IMR-90 (cell line): ENCODE data around the gene NR5A2.

ENCODE experiments used
- BHLHE40 ChIP-seq: fragments of 150-350 bp; IDR thresholded peaks from 2 replicates; pipeline ENCODE4 v1.6.1; 2016; ENCODE audit warnings: mild to moderate bottlenecking, low read depth, low read length
- CEBPB ChIP-seq: IDR thresholded peaks from 2 replicates; pipeline ENCODE4 v1.6.1; 2012; ENCODE audit warnings: low read depth, low read length, improper control_type of control experiment
- CHD1 ChIP-seq: IDR thresholded peaks from 2 replicates; pipeline ENCODE4 v1.6.1; 2012; ENCODE audit warnings: low read depth, low read length, improper control_type of control experiment
- CTCF ChIP-seq: conservative IDR thresholded peaks from 2 replicates; pipeline ENCODE4 v1.5.1; 2012; ENCODE audit warnings: mild to moderate bottlenecking, low read depth, low read length, improper control_type of control experiment
- MAFK ChIP-seq: IDR thresholded peaks from 2 replicates; pipeline ENCODE4 v1.6.1; 2012; ENCODE audit warnings: low read depth, low read length, improper control_type of control experiment
- MAZ ChIP-seq: IDR thresholded peaks from 2 replicates; pipeline ENCODE4 v1.6.1; 2012; ENCODE audit warnings: low read depth, mild to moderate bottlenecking, low read length, improper control_type of control experiment, moderate library complexity, borderline replicate concordance
- POLR2A ChIP-seq: IDR thresholded peaks from 2 replicates; pipeline ENCODE4 v1.6.1; 2012; ENCODE audit warnings: mild to moderate bottlenecking, low read depth, low read length
- RAD21 ChIP-seq: IDR thresholded peaks from 2 replicates; pipeline ENCODE4 v1.6.1; 2012; ENCODE audit warnings: low read length, improper control_type of control experiment
- RCOR1 ChIP-seq: IDR thresholded peaks from 2 replicates; pipeline ENCODE4 v1.6.1; 2012; ENCODE audit warnings: mild to moderate bottlenecking, low read length, improper control_type of control experiment; ENCODE audit not compliant: insufficient replicate concordance
- RFX5 ChIP-seq: IDR thresholded peaks from 2 replicates; pipeline ENCODE4 v1.8.0; 2012; ENCODE audit warnings: low read depth, mild to moderate bottlenecking, low read length, moderate library complexity
- SMC3 ChIP-seq: fragments of 150-350 bp; IDR thresholded peaks from 2 replicates; pipeline ENCODE4 v1.6.1; 2016; ENCODE audit warnings: low read depth, mild to moderate bottlenecking, antibody characterized with exemption, low read length, moderate library complexity

GRCh38 chr1:199978408-199978940 lies 49.0 kb upstream of the NR5A2 start:
- TF ChIP-seq BHLHE40 (no peak), CTCF (no peak), POLR2A (no peak), RCOR1 (no peak), MAZ (no peak), RAD21 (no peak), RFX5 (no peak), CHD1 (no peak), SMC3 (no peak), CEBPB (no peak), MAFK (no peak)
